Transverse colon (tissue), 4 donors: ENCODE results near the gene PTPRF. TPM values are rescaled to one million over a fixed set of nuclear protein-coding genes. Genes with fewer than 3 reads are reported as not detected.

Experiments
- DNase-seq: peaks from one replicate; pipeline ENCODE4 v3.0.0-alpha.2; 2019
- H3K27ac ChIP-seq, 4 donors: fragments of 200-600 bp; sonication (generic); 2 replicates each; pipeline ENCODE4 v1.5.1; 2016 to 2018; ENCODE audit warnings: inconsistent platforms in 4 of 4
- H3K27me3 ChIP-seq: fragments of 200-600 bp; sonication (generic); 2 replicates; pipeline ENCODE4 v1.5.1; 2017; ENCODE audit warnings: inconsistent platforms
- H3K36me3 ChIP-seq, 4 donors: fragments of 200-600 bp; sonication (generic); 2 replicates each; pipeline ENCODE4 v1.5.1; 2017 to 2019; ENCODE audit warnings: inconsistent platforms in 4 of 4
- H3K4me1 ChIP-seq, 4 donors: fragments of 200-600 bp; sonication (generic); 2 replicates each; pipeline ENCODE4 v1.5.1; 2017 to 2020; ENCODE audit warnings: inconsistent platforms in 4 of 4
- H3K4me3 ChIP-seq, 4 donors: fragments of 200-600 bp; sonication (generic); 1 replicate in 1 of 4; 2 replicates in 3 of 4; pipeline versions ENCODE4 v1.5.1 to v1.6.1; 2017 to 2019; ENCODE audit warnings: inconsistent platforms in 4 of 4
- H3K9me3 ChIP-seq, 2 donors: fragments of 200-600 bp; sonication (generic); 2 replicates each; pipeline ENCODE4 v1.5.1; 2017 to 2019; ENCODE audit warnings: inconsistent platforms in 2 of 2
- EP300 ChIP-seq: sonication (generic); formaldehyde crosslinking; IDR thresholded peaks from one replicate; pipeline ENCODE4 v1.6.1; 2017; ENCODE audit warnings: antibody characterized with exemption, low read depth
- POLR2A ChIP-seq: fragments of 450-650 bp; IDR thresholded peaks from one replicate; pipeline ENCODE4 v1.6.1; 2016; ENCODE audit warnings: antibody characterized with exemption, mild to moderate bottlenecking, moderate library complexity
- POLR2AphosphoS5 ChIP-seq, 3 donors: sonication (generic); formaldehyde crosslinking; IDR thresholded peaks; one replicate each; pipeline ENCODE4 v1.6.1; 2016; ENCODE audit warnings: antibody characterized with exemption in 3 of 3
- WGBS, 2 donors: methylation state at CpG; one replicate each; pipeline ENCODE4 v1.1.5; 2018; ENCODE audit warnings: low coverage in 1 of 2; 5-methylcytosine and 5-hydroxymethylcytosine counted together
- in situ Hi-C, 4 donors: fragments of 200-750 bp; cut with MboI; loops; one replicate each; pipeline versions ENCODE4 v1.15.0 to v1.15.1; 2017; ENCODE audit warnings: low sequenced_read_pairs in 3 of 4, low pct_ligation_motif_present in 1 of 4, low pct_unique_long_range_greater_than_20kb in 1 of 4
- intact Hi-C: fragments of 100-400 bp; cut with DNase I; formaldehyde crosslinking; loops from one replicate; pipeline ENCODE4 v1.15.1; 2023; ENCODE audit warnings: low total_unique reads
- total RNA-seq, 4 donors: library from RNA; depleted of rRNA; stranded (reverse); fragments of >200 nt; gene quantifications; one replicate each; pipeline ENCODE4 v1.1.0, GENCODE V29; 2016
- TF ChIP-seq, protein P1 (sequence below), 5 experiments: fragments of 200-600 bp in 3 of 5; fragments of 450-650 bp in 2 of 5; sonication (generic) in 3 of 5; IDR thresholded peaks; 1 replicate in 2 of 5; 2 replicates in 3 of 5; pipeline ENCODE4 v1.5.1; 2016 to 2017; ENCODE audit warnings: antibody characterized with exemption in 5 of 5, inconsistent platforms in 3 of 5, mild to moderate bottlenecking in 2 of 5, moderate library complexity in 1 of 5

PTPRF gene
- total RNA-seq, 4 donors from 2014 or later: 278 to 549 (median 404) TPM

DNA sequence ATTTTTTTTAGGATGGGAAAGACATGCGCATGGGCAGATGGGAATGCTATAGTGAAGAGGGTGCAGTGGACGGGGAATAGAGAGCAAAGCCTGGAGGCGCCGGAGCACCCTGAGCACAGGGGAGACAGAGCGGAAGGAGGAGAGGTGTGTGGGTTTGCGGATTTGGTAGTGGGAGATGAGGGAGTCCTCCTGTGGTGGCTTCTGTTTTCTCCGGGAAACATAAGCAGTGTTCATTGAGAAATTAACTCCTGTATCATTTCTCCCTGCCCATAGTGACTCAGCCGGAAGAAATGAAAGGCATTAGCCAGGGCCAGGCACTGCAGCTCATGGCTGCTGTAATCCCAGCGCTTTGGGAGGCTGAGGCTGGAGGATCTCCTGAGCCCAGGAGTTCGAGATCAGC is 4.7 kb upstream of the PTPRF start:
- no peak overlapping the region for H3K27ac ChIP-seq
- intact Hi-C loops: loop anchor here (5.0 to 10.0 kb wide), 2 partner anchors 121 to 519 kb away; no protein-coding TSS in a partner anchor
- H3K36me3 ChIP-seq: no peaks in the 10 kb centered on the region
- 82 to 90% methylated on average over 2 to 10 of the region's 10 CpGs for WGBS, 2 donors
- DNase-seq: no peak
- TF ChIP-seq EP300: no peak
- TF ChIP-seq, protein P1, sequence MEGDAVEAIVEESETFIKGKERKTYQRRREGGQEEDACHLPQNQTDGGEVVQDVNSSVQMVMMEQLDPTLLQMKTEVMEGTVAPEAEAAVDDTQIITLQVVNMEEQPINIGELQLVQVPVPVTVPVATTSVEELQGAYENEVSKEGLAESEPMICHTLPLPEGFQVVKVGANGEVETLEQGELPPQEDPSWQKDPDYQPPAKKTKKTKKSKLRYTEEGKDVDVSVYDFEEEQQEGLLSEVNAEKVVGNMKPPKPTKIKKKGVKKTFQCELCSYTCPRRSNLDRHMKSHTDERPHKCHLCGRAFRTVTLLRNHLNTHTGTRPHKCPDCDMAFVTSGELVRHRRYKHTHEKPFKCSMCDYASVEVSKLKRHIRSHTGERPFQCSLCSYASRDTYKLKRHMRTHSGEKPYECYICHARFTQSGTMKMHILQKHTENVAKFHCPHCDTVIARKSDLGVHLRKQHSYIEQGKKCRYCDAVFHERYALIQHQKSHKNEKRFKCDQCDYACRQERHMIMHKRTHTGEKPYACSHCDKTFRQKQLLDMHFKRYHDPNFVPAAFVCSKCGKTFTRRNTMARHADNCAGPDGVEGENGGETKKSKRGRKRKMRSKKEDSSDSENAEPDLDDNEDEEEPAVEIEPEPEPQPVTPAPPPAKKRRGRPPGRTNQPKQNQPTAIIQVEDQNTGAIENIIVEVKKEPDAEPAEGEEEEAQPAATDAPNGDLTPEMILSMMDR (IDR thresholded peaks at IDR 0.05): no peak
- no peak for TF ChIP-seq POLR2A
- in situ Hi-C loops: loop anchor here in 1 of 4 donors (25.0 kb wide), 1 partner anchor 411 kb away; the partner anchor contains the start of genes ARTN and IPO13
- no peak overlapping the region for H3K4me3 ChIP-seq
- H3K27me3 ChIP-seq: no peaks in the 10 kb centered on the region
- peaks cover 7 to 41% (median 22%) of the 10 kb centered on the region in 4 donors for H3K4me1 ChIP-seq
- no peaks in the 10 kb centered on the region for H3K9me3 ChIP-seq

DNA sequence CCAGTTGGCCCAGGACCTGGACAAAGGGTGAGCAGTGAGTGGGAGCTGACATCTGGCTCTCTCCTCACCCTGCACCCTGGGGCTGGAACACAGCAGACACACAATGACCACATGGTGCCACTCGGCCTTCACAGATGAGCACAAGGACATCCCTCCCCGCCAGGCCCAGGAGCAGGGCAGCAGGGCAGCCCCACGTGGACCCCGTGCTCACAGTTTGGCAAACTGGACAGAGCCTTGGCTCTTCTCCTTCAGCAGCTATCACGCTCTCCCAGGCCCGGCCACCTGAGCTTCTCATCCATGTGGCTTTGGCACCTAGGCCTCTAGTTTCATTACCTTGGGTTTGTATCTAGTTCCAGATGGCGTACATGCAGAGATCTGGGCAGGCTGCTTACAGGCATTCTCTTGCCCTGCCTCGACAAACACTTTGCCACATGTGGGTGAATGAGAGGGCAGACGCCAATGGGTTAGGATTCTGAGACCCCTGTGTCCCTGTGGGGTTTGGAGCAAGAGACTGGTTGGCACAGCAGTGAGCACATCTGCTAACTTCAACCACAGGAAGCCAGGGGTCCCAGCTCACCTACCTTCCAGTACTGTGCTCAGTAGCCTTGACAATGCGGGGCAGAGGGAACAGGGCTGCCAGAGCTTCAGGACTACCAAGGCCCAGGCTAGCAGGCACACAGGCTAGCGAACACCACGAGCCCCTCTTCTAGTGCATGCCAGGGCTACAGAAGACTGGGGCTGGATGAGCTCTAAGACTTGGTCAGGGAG is 3.4 kb upstream of the PTPRF start:
- intact Hi-C loops (loop anchor here (5.0 to 10.0 kb wide), 2 partner anchors 120 to 518 kb away; no protein-coding TSS in a partner anchor), in situ Hi-C loops (loop anchor here in 1 of 4 donors (25.0 kb wide), 1 partner anchor 410 kb away; the partner anchor contains the start of genes ARTN and IPO13)
- H3K9me3 ChIP-seq: no peaks in the 10 kb centered on the region
- H3K4me3 ChIP-seq: no peak overlapping the region
- DNase-seq: no peak
- H3K27ac ChIP-seq: no peak overlapping the region
- peaks cover 12 to 42% (median 28%) of the 10 kb centered on the region in 4 donors for H3K4me1 ChIP-seq
- no peaks in the 10 kb centered on the region for H3K36me3 ChIP-seq
- H3K27me3 ChIP-seq: no peaks in the 10 kb centered on the region
- WGBS, 2 donors: 91% methylated on average over 12 of the region's 12 CpGs; no CpG with 5 or more reads in 1 of the 2 donors
- TF ChIP-seq EP300: no peak
- TF ChIP-seq, protein P1 (IDR thresholded peaks at IDR 0.05): no peak
- no peak for TF ChIP-seq POLR2A
- no peak for TF ChIP-seq POLR2AphosphoS5 (IDR thresholded peaks at IDR 0.05)

DNA sequence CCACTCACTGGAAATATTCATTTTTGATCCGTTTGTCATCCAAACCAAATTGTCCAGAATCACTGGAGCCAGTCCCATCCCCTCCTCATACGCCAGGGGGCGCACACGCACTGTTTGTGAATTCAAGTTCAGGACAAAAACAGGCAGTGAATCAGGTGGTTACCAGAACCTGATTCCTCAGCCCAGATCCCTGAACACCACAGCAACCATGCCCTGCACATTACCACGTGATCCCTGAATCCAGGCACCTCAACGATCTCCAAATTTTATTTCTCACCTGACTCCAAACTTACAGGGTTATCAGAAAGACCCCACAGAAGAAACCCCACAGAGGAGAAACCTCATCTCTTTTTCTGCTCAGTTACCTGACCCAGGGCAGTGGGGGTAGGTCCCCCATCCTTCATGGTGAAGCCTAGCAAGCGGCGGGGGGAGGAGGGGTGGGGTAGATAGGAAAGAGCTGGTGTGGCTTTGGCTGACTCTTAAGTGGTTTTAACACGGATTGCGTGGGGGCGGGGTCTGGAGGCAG is 1.4 kb upstream of the PTPRF start:
- no peaks in the 10 kb centered on the region for H3K36me3 ChIP-seq
- H3K4me3 ChIP-seq: no peak overlapping the region
- intact Hi-C loops (loop anchor here (5.0 to 10.0 kb wide), 2 partner anchors 118 to 516 kb away; no protein-coding TSS in a partner anchor), in situ Hi-C loops (loop anchor here in 1 of 4 donors (25.0 kb wide), 1 partner anchor 408 kb away; the partner anchor contains the start of genes ARTN and IPO13)
- peak in 1 of 3 donors; percentile 40 for TF ChIP-seq POLR2AphosphoS5 (IDR thresholded peaks at IDR 0.05)
- TF ChIP-seq, protein P1 (IDR thresholded peaks at IDR 0.05): peak; percentile 92 to 99 (median 96)
- no peak for TF ChIP-seq POLR2A
- TF ChIP-seq EP300: no peak
- no peaks in the 10 kb centered on the region for H3K9me3 ChIP-seq
- 18 to 22% methylated on average over 5 to 11 of the region's 11 CpGs for WGBS, 2 donors
- peaks cover 20 to 44% (median 37%) of the 10 kb centered on the region in 4 donors for H3K4me1 ChIP-seq
- DNase-seq: peak; percentile 89
- no peaks in the 10 kb centered on the region for H3K27me3 ChIP-seq
- H3K27ac ChIP-seq: peak overlapping the region; percentile 90 to 95 (median 92)
